Activated CD4-positive, alpha-beta T cell treated with anti-CD3 and anti-CD28 coated beads, Interleukin-2, amount 10 ng/mL, durations not matched to agents 7 days and 5 days (primary cell): ENCODE measurements around the gene ABI3. TPM values are rescaled to one million over a fixed set of nuclear protein-coding genes. Genes with fewer than 3 reads are reported as not detected.
"Not testable (repeated sequence)": the region's sequence is repeated elsewhere in the genome, so short reads cannot be mapped to it uniquely, and the experiment has no call there.

Experiments used
- CTCF ChIA-PET: fragments of 350-600 bp; sonication (Branson Sonifier 250); formaldehyde crosslinking; loops from one replicate; lab custom pipeline; 2021; ENCODE audit warnings: antibody characterized with exemption; lab: Charles Lee
- POLR2A ChIA-PET: fragments of 350-600 bp; sonication (Branson Sonifier 250); formaldehyde crosslinking; loops from one replicate; lab custom pipeline; 2021; ENCODE audit warnings: antibody characterized with exemption; lab: Charles Lee
- DNase-seq: peaks from one replicate; pipeline ENCODE4 v3.0.0-alpha.2; 2020
- H3K27ac Mint-ChIP-seq: one replicate; pipeline ENCODE4 v1.8.0; 2021; ENCODE audit warnings: mild to moderate bottlenecking, moderate library complexity, mixed read lengths
- H3K27me3 Mint-ChIP-seq: one replicate; pipeline ENCODE4 v1.8.0; 2021; ENCODE audit warnings: mixed read lengths
- H3K36me3 Mint-ChIP-seq: one replicate; pipeline ENCODE4 v1.8.0; 2021; ENCODE audit warnings: low read depth, mixed read lengths
- H3K4me1 Mint-ChIP-seq: one replicate; pipeline ENCODE4 v1.8.0; 2021; ENCODE audit warnings: mixed read lengths
- H3K4me3 Mint-ChIP-seq: one replicate; pipeline ENCODE4 v1.8.0; 2021; ENCODE audit warnings: mild to moderate bottlenecking, moderate library complexity, mixed read lengths
- H3K9me3 Mint-ChIP-seq: one replicate; pipeline ENCODE4 v1.8.0; 2021; ENCODE audit warnings: mixed read lengths
- total RNA-seq, 2 experiments: library from RNA; stranded (reverse); gene quantifications; one replicate each; pipeline ENCODE4 v1.2.3, GENCODE V29; 2021

The ABI3 gene
- total RNA-seq, 2 experiments from 2014 or later: 58.4 to 59.4 TPM

- H3K4me1 Mint-ChIP-seq, H3K4me3 Mint-ChIP-seq, H3K27me3 Mint-ChIP-seq, DNase-seq, H3K27ac Mint-ChIP-seq, POLR2A ChIA-PET: not testable (repeated sequence)
- Mint-ChIP-seq H3K36me3 (peaks cover 17% of the 10 kb centered on the region), H3K9me3 (peaks cover 26% of the 10 kb centered on the region)
- CTCF ChIA-PET: interaction anchor here (0.8 kb wide), 1 partner anchor 23 kb away, joined by 3 read pairs; no protein-coding TSS in a partner anchor
Observed at GRCh38 chr17:49185381-49185780, 25.1 kb upstream of the ABI3 start.

GRCh38 chr17:49187301-49187700 lies 23.2 kb upstream of the ABI3 start:
- Mint-ChIP-seq H3K4me1 (peaks cover 14% of the 10 kb centered on the region), H3K4me3 (no peak overlapping the region), H3K36me3 (peaks cover 17% of the 10 kb centered on the region), H3K9me3 (peaks cover 24% of the 10 kb centered on the region), H3K27ac (no peak overlapping the region), H3K27me3 (peaks cover 4% of the 10 kb centered on the region)
- CTCF ChIA-PET: no interaction called here
- no peak for DNase-seq
- POLR2A ChIA-PET: no interaction called here

- H3K27me3 Mint-ChIP-seq: no peaks in the 10 kb centered on the region
- ChIA-PET POLR2A (no interaction called here), CTCF (interaction anchor here (2.2 to 3.0 kb wide), 2 partner anchors 11 to 34 kb away, joined by 9 to 17 read pairs; no protein-coding TSS in a partner anchor)
- H3K4me3 Mint-ChIP-seq: peak overlapping the region; percentile 22
- H3K4me1 Mint-ChIP-seq: peaks cover 42% of the 10 kb centered on the region
- H3K36me3 Mint-ChIP-seq: peaks cover 4% of the 10 kb centered on the region
- peaks cover 9% of the 10 kb centered on the region for H3K9me3 Mint-ChIP-seq
- H3K27ac Mint-ChIP-seq: no peak overlapping the region
- DNase-seq: no peak
Observed at GRCh38 chr17:49190932-49191331, 19.6 kb upstream of the ABI3 start.

- Mint-ChIP-seq H3K27ac (peak overlapping the region; percentile 98), H3K36me3 (no peaks in the 10 kb centered on the region), H3K9me3 (peaks cover 4% of the 10 kb centered on the region), H3K4me3 (peak overlapping the region; percentile 85), H3K4me1 (peaks cover 45% of the 10 kb centered on the region), H3K27me3 (no peaks in the 10 kb centered on the region)
- ChIA-PET POLR2A (interaction anchor here (0.7 kb wide), 1 partner anchor 119 kb away, joined by 3 read pairs; no protein-coding TSS in a partner anchor), CTCF (interaction anchor here (1.2 to 2.2 kb wide), 5 partner anchors 10 to 36 kb away, joined by 3 to 13 read pairs (median 4); no protein-coding TSS in a partner anchor)
- no peak for DNase-seq
Observed at GRCh38 chr17:49191409-49191916, 19.0 kb upstream of the ABI3 start.

- H3K27ac Mint-ChIP-seq: peak overlapping the region; percentile 98
- peaks cover 2% of the 10 kb centered on the region for H3K9me3 Mint-ChIP-seq
- peak; percentile 90 for DNase-seq
- peaks cover 48% of the 10 kb centered on the region for H3K4me1 Mint-ChIP-seq
- CTCF ChIA-PET: interaction anchor here (1.0 to 3.4 kb wide), 8 partner anchors 9 to 149 kb away, joined by 3 to 23 read pairs (median 4); partner anchors contain the start of genes ABI3 and GNGT2
- H3K36me3 Mint-ChIP-seq: no peaks in the 10 kb centered on the region
- peak overlapping the region; percentile 85 for H3K4me3 Mint-ChIP-seq
- no peaks in the 10 kb centered on the region for H3K27me3 Mint-ChIP-seq
- POLR2A ChIA-PET: interaction anchor here (0.6 to 0.7 kb wide), 3 partner anchors 17 to 118 kb away, joined by 3 read pairs; no protein-coding TSS in a partner anchor
Observed at GRCh38 chr17:49191917-49192741, 18.4 kb upstream of the ABI3 start.

- Mint-ChIP-seq H3K9me3 (no peaks in the 10 kb centered on the region), H3K36me3 (no peaks in the 10 kb centered on the region), H3K27ac (peak overlapping the region; percentile 98), H3K4me3 (peak overlapping the region; percentile 85), H3K4me1 (peaks cover 51% of the 10 kb centered on the region), H3K27me3 (no peaks in the 10 kb centered on the region)
- ChIA-PET CTCF (interaction anchor here (0.6 to 3.4 kb wide), 5 partner anchors 10 to 1118 kb away, joined by 3 to 23 read pairs (median 6); partner anchors contain the start of genes ABI3 and GNGT2), POLR2A (interaction anchor here (0.6 to 0.7 kb wide), 3 partner anchors 8 to 21 kb away, joined by 4 to 8 read pairs (median 5); no protein-coding TSS in a partner anchor)
- peak; percentile 24 for DNase-seq
Observed at GRCh38 chr17:49193513-49194296, 16.8 kb upstream of the ABI3 start.

GRCh38 chr17:49194297-49194607 lies 16.3 kb upstream of the ABI3 start:
- Mint-ChIP-seq H3K9me3 (no peaks in the 10 kb centered on the region), H3K27me3 (no peaks in the 10 kb centered on the region), H3K36me3 (no peaks in the 10 kb centered on the region), H3K4me1 (peaks cover 51% of the 10 kb centered on the region), H3K27ac (no peak overlapping the region), H3K4me3 (peak overlapping the region; percentile 47)
- no peak for DNase-seq
- POLR2A ChIA-PET: interaction anchor here (0.6 kb wide), 2 partner anchors 8 to 20 kb away, joined by 4 to 5 read pairs; no protein-coding TSS in a partner anchor
- CTCF ChIA-PET: interaction anchor here (0.7 to 3.4 kb wide), 6 partner anchors 10 to 33 kb away, joined by 3 to 23 read pairs (median 5); partner anchors contain the start of genes ABI3 and GNGT2

- Mint-ChIP-seq H3K27me3 (no peaks in the 10 kb centered on the region), H3K4me1 (peaks cover 43% of the 10 kb centered on the region), H3K9me3 (no peaks in the 10 kb centered on the region), H3K4me3 (no peak overlapping the region), H3K27ac (no peak overlapping the region), H3K36me3 (no peaks in the 10 kb centered on the region)
- no peak for DNase-seq
- ChIA-PET CTCF (interaction anchor here (1.0 to 2.0 kb wide), 2 partner anchors 13 to 31 kb away, joined by 3 to 9 read pairs; no protein-coding TSS in a partner anchor), POLR2A (no interaction called here)
Observed at GRCh38 chr17:49195751-49196150, 14.8 kb upstream of the ABI3 start.

GRCh38 chr17:49196520-49196919 lies 14.0 kb upstream of the ABI3 start:
- no peak for DNase-seq
- no peaks in the 10 kb centered on the region for H3K9me3 Mint-ChIP-seq
- no peak overlapping the region for H3K4me3 Mint-ChIP-seq
- no peaks in the 10 kb centered on the region for H3K36me3 Mint-ChIP-seq
- H3K4me1 Mint-ChIP-seq: peaks cover 39% of the 10 kb centered on the region
- ChIA-PET CTCF (interaction anchor here (1.0 kb wide), 1 partner anchor 13 kb away, joined by 3 read pairs; no protein-coding TSS in a partner anchor), POLR2A (no interaction called here)
- no peaks in the 10 kb centered on the region for H3K27me3 Mint-ChIP-seq
- no peak overlapping the region for H3K27ac Mint-ChIP-seq

- Mint-ChIP-seq H3K27ac (no peak overlapping the region), H3K4me1 (peaks cover 37% of the 10 kb centered on the region), H3K36me3 (no peaks in the 10 kb centered on the region), H3K27me3 (no peaks in the 10 kb centered on the region), H3K4me3 (no peak overlapping the region), H3K9me3 (no peaks in the 10 kb centered on the region)
- POLR2A ChIA-PET: no interaction called here
- peak; percentile 12 for DNase-seq
- CTCF ChIA-PET: interaction anchor here (1.1 to 1.6 kb wide), 3 partner anchors 19 to 29 kb away, joined by 3 to 5 read pairs (median 4); no protein-coding TSS in a partner anchor
Observed at GRCh38 chr17:49197346-49197998, 13.0 kb upstream of the ABI3 start.

GRCh38 chr17:49198211-49198610 lies 12.3 kb upstream of the ABI3 start:
- Mint-ChIP-seq H3K27me3 (no peaks in the 10 kb centered on the region), H3K27ac (no peak overlapping the region), H3K9me3 (no peaks in the 10 kb centered on the region), H3K4me1 (peaks cover 30% of the 10 kb centered on the region), H3K4me3 (no peak overlapping the region), H3K36me3 (no peaks in the 10 kb centered on the region)
- ChIA-PET CTCF (interaction anchor here (1.0 to 1.6 kb wide), 4 partner anchors 15 to 28 kb away, joined by 3 to 5 read pairs (median 4); no protein-coding TSS in a partner anchor), POLR2A (no interaction called here)
- no peak for DNase-seq
